DLD1 (cell line): Measurements from ENCODE around the gene ABCF1.

Experiments
- in situ Hi-C: cut with HindIII; loops from 2 replicates; pipeline ENCODE4 v1.10.0; 2017; ENCODE audit warnings: low sequenced_read_pairs

Gene ABCF1

DNA sequence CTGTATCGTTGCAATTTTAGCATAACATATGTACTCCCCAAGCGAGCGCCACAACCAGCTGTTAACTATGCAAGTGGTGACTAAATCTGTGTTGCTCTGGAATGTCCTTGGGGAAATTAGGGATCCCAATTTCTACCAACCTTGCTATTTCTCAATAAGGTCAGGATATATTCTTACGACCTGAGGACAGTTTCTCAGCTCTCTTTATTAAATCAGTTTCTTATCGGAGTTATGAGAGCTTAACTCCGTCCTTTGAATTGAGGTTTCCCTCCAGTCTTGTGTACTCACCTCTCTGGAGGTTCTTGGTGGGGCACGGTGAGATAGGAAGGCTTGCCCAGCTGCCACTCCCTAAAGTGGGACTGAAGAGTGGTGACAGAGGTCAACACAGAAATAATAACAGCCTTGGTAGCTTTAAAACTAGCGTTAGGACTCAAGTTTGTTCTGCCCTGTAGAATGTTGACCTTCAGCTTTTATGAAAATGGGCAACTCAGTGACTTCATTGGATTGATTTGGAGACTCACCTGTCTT lies 47.1 kb downstream of the ABCF1 start:
- in situ Hi-C loops = no loop called here

- in situ Hi-C loops = no loop called here
Measured at GRCh38 chr6:30619561-30619960, 48.3 kb downstream of the ABCF1 start.

DNA sequence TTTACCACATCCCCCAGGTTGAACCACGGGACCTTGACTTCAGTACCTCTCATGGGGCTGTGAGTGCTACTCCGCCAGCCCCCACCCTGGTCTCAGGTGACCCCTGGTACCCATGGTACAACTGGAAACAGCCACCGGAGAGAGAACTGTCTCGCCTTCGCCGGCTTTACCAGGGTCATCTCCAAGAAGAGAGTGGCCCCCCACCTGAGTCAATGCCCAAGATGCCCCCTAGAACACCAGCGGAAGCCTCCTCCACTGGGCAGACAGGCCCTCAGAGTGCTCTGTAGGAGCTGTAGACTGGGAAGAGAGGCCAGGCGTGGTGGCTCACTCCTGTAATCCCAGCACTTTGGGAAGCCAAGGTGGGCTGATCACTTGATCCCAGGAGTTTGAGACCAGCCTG lies 54.3 kb downstream of the ABCF1 start:
- in situ Hi-C loops = no loop called here

GRCh38 chr6:30626484-30627366 lies 55.5 kb downstream of the ABCF1 start, which contains the start of gene ATAT1:
Gene ATAT1, plus strand, starts transcription at chr6:30626874.
- in situ Hi-C loops = no loop called here

GRCh38 chr6:30635834-30636233 lies 64.6 kb downstream of the ABCF1 start:
- in situ Hi-C loops = no loop called here

DNA sequence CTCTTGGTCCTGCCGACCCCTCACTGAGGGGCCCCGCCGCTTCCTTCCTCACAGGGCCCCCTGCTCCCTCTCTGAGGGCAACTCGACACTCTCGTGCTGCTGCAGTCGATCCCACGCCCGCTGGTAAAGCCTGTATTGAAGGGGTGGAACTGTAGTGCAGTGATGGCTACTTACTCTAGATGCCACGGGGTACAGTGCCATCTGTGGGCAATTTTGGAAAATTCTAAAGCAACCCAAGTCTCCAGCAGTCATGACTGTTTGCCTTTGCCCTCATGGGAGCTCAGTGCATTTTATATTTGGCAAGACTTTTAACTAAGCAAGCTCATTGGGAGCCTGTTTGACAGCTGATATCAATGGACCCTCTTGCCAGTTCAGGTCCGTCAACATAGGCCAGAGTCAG lies 69.2 kb downstream of the ABCF1 start:
- in situ Hi-C loops = no loop called here

DNA sequence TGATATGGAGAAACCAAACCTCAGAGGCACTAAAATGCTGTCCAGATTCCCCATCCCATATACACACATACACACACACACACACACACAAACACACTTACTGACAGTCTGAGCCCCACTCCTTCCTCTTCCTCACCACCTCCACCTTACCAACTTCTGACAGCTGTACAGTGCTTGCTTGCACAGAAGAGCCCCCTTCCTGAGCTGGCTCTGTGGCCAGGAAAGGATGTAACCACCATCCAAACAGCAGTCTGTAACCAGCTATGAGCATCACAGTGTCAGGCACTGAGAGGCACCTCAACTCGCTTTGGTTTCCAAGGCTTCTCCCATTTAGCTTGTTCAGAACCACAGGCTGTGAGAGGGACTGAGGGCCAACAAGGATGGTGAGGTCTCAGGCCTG lies 69.8 kb downstream of the ABCF1 start:
- in situ Hi-C loops = no loop called here
